Activated CD4-positive, alpha-beta T cell treated with anti-CD3 and anti-CD28 coated beads for 48 hours (primary cell): ENCODE measurements around the gene NFKB2.

ENCODE experiments used
- DNase-seq: peaks from one replicate; pipeline ENCODE4 v3.0.0-alpha.2; 2020

Gene NFKB2

GRCh38 chr10:102409604-102410428 is 14.3 kb downstream of the NFKB2 start:
- no peak for DNase-seq

- DNase-seq, result peak; percentile 77
These were observed 15.0 kb downstream of the NFKB2 start for GRCh38 chr10:102410429-102411073.

- no peak for DNase-seq
These were observed 16.1 kb downstream of the NFKB2 start for GRCh38 chr10:102411341-102412255.

GRCh38 chr10:102412293-102412692 is 16.8 kb downstream of the NFKB2 start:
- DNase-seq, result no peak

GRCh38 chr10:102413053-102413705 is 17.7 kb downstream of the NFKB2 start:
- DNase-seq, result peak; percentile 63

- DNase-seq, result no peak
These were observed 18.5 kb downstream of the NFKB2 start for GRCh38 chr10:102413806-102414561.

GRCh38 chr10:102414749-102415148 is 19.2 kb downstream of the NFKB2 start:
- DNase-seq, result no peak

- no peak for DNase-seq
These were observed 20.8 kb downstream of the NFKB2 start for GRCh38 chr10:102416283-102416682.

- DNase-seq, result no peak
These were observed 21.2 kb downstream of the NFKB2 start for GRCh38 chr10:102416695-102417094.

GRCh38 chr10:102418622-102419268 is 23.2 kb downstream of the NFKB2 start, which contains the start of gene PSD:
PSD (minus strand) TSS chr10:102418785; CDS start chr10:102417038, 1,747 bp downstream.
- DNase-seq, result no peak

- peak; percentile 76 for DNase-seq
These were observed 24.0 kb downstream of the NFKB2 start for GRCh38 chr10:102419269-102420180.

- DNase-seq, result no peak
These were observed 24.7 kb downstream of the NFKB2 start for GRCh38 chr10:102420181-102420713.

GRCh38 chr10:102420714-102421506 is 25.4 kb downstream of the NFKB2 start, which contains the start of gene FBXL15:
FBXL15 (plus strand) TSS chr10:102420836; CDS start chr10:102421130, 294 bp downstream.
- DNase-seq, result peak; percentile 98

- DNase-seq, result no peak
These were observed 25.9 kb downstream of the NFKB2 start for GRCh38 chr10:102421507-102421756.

- DNase-seq, result no peak
These were observed 26.4 kb downstream of the NFKB2 start for GRCh38 chr10:102421757-102422512.

- peak; percentile 67 for DNase-seq
These were observed 27.1 kb downstream of the NFKB2 start for GRCh38 chr10:102422545-102423129.

- DNase-seq, result no peak
These were observed 28.0 kb downstream of the NFKB2 start for GRCh38 chr10:102423372-102423968.

- no peak for DNase-seq
These were observed 28.6 kb downstream of the NFKB2 start for GRCh38 chr10:102424145-102424544.
